Mesendoderm (in vitro differentiated cells): ENCODE measurements around the gene NDRG2.

Source experiments
- DNase-seq: peaks from one replicate; pipeline ENCODE4 v3.0.0; 2013
- H2AK5ac ChIP-seq: 2 replicates; pipeline ENCODE4 v1.6.1; 2013; ENCODE audit warnings: low read length, inconsistent platforms
- H2BK120ac ChIP-seq: 2 replicates; pipeline ENCODE4 v1.6.1; 2013; ENCODE audit warnings: low read depth, mild to moderate bottlenecking, low read length, moderate library complexity, mixed read lengths
- H2BK15ac ChIP-seq: replicated peaks from 2 replicates; pipeline ENCODE4 v1.6.1; 2013; ENCODE audit warnings: low read depth, mild to moderate bottlenecking, moderate library complexity
- H2BK5ac ChIP-seq: 2 replicates; pipeline ENCODE4 v1.6.1; 2013; ENCODE audit warnings: low read length, inconsistent platforms
- H3K18ac ChIP-seq: 2 replicates; pipeline ENCODE4 v1.6.1; 2013; ENCODE audit warnings: mild to moderate bottlenecking, low read length, mixed read lengths
- H3K23ac ChIP-seq: one replicate; pipeline ENCODE4 v1.6.1; 2013; ENCODE audit warnings: low read length
- H3K27ac ChIP-seq: 2 replicates; pipeline ENCODE4 v1.5.1; 2013; ENCODE audit warnings: low read depth, mild to moderate bottlenecking, inconsistent platforms, low read length, moderate library complexity
- H3K27me3 ChIP-seq: 2 replicates; pipeline ENCODE4 v1.6.1; 2013; ENCODE audit warnings: low read length, control low read depth, mild to moderate bottlenecking, inconsistent platforms; ENCODE audit not compliant: insufficient read depth, poor library complexity
- H3K36me3 ChIP-seq: 2 replicates; pipeline ENCODE4 v1.6.1; 2013; ENCODE audit warnings: low read length, inconsistent platforms; ENCODE audit not compliant: control insufficient read depth, insufficient read depth
- H3K4ac ChIP-seq: one replicate; pipeline ENCODE4 v1.6.1; 2013; ENCODE audit warnings: low read depth, mild to moderate bottlenecking, low read length, moderate library complexity
- H3K4me1 ChIP-seq: 2 replicates; pipeline ENCODE4 v1.6.1; 2013; ENCODE audit warnings: low read depth, low read length, inconsistent platforms; ENCODE audit not compliant: control insufficient read depth
- H3K4me2 ChIP-seq: 2 replicates; pipeline ENCODE4 v1.6.1; 2013; ENCODE audit warnings: low read length
- H3K4me3 ChIP-seq: 2 replicates; pipeline ENCODE4 v1.5.1; 2013; ENCODE audit warnings: mild to moderate bottlenecking, low read length
- H3K56ac ChIP-seq: one replicate; pipeline ENCODE4 v1.6.1; 2013; ENCODE audit warnings: low read length
- H3K79me1 ChIP-seq: 2 replicates; pipeline ENCODE4 v1.6.1; 2013; ENCODE audit warnings: low read length, inconsistent platforms
- H3K79me2 ChIP-seq: 2 replicates; pipeline ENCODE4 v1.6.1; 2013; ENCODE audit warnings: mild to moderate bottlenecking, low read length; ENCODE audit not compliant: control insufficient read depth, insufficient read depth
- H3K9ac ChIP-seq: 2 replicates; pipeline ENCODE4 v1.6.1; 2013; ENCODE audit warnings: low read length, inconsistent platforms
- H4K5ac ChIP-seq: one replicate; pipeline ENCODE4 v1.6.1; 2013; ENCODE audit warnings: low read length
- H4K8ac ChIP-seq: one replicate; pipeline ENCODE4 v1.6.1; 2013; ENCODE audit warnings: low read depth, mild to moderate bottlenecking, control low read depth, low read length, moderate library complexity
- WGBS: extraction: QIAGEN DNeasy Blood & Tissue Kit; methylation state at CpG from one replicate; pipeline ENCODE4 v1.1.7; 2013; ENCODE audit warnings: low lambda C conversion rate, missing lambda C conversion rate; ENCODE audit not compliant: insufficient coverage; ENCODE audit errors: extremely low coverage; 5-methylcytosine and 5-hydroxymethylcytosine counted together

NDRG2 gene

DNA sequence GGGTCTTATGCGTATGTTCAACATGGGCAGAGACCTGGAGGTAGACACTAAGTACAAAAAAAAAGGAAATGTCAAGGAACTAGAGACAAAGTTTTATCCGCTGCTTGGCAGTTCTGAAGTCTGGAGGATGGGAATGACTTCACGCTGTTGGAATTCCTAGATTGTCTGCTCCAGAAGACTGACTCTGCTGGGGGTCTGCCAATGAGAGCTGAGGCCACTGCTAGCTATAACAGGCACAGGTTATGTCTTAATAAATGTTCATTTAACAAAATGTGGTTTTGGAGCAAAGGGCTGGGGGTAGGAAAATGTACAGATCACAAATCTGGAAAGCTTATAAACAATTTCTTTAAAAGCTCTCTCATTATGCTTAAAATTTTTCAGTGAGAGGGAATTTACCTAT, 38.6 kb upstream of the NDRG2 start:
- H4K8ac ChIP-seq, result no peak overlapping the region
- H3K79me1 ChIP-seq, result no peaks in the 10 kb centered on the region
- no peak overlapping the region for H3K4me3 ChIP-seq
- no peak overlapping the region for H3K4ac ChIP-seq
- H2AK5ac ChIP-seq, result no peak overlapping the region
- peak; percentile 74 for DNase-seq
- no peaks in the 10 kb centered on the region for H3K36me3 ChIP-seq
- no peak overlapping the region for H3K56ac ChIP-seq
- H3K27me3 ChIP-seq, result no peaks in the 10 kb centered on the region
- H3K79me2 ChIP-seq, result no peaks in the 10 kb centered on the region
- no peak overlapping the region for H2BK120ac ChIP-seq
- H3K4me2 ChIP-seq, result no peak overlapping the region
- no peak overlapping the region for H3K23ac ChIP-seq
- WGBS, result no CpG with 5 or more reads among the region's 3 CpGs
- H2BK15ac ChIP-seq, result no peak overlapping the region
- H3K9ac ChIP-seq, result no peak overlapping the region
- no peak overlapping the region for H3K18ac ChIP-seq
- no peak overlapping the region for H3K27ac ChIP-seq
- H2BK5ac ChIP-seq, result no peak overlapping the region
- H3K4me1 ChIP-seq, result peaks cover 3% of the 10 kb centered on the region
- H4K5ac ChIP-seq, result no peak overlapping the region

DNA sequence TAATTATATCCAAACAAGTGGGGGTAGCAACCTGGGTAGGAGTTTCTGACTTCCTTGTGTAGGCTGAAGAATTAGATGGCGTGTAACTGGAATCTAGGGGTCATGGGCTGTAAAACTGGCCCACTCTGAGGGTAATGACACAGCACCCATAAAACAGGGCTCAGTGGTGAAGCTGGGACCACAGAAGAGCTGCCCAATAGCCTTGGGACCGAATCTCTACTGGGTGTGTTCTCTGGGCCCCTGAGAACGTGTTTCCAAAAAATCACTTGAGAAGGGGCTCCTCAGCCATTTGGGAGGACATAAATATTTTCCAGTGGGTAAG, 36.4 kb upstream of the NDRG2 start:
- no peaks in the 10 kb centered on the region for H3K79me2 ChIP-seq
- H3K4ac ChIP-seq, result no peak overlapping the region
- no peak overlapping the region for H3K4me3 ChIP-seq
- no peak overlapping the region for H3K18ac ChIP-seq
- H2AK5ac ChIP-seq, result no peak overlapping the region
- no peak overlapping the region for H3K4me2 ChIP-seq
- H3K27me3 ChIP-seq, result no peaks in the 10 kb centered on the region
- no peak for DNase-seq
- H3K9ac ChIP-seq, result no peak overlapping the region
- H3K36me3 ChIP-seq, result no peaks in the 10 kb centered on the region
- no peak overlapping the region for H4K5ac ChIP-seq
- WGBS, result no CpG with 5 or more reads among the region's 3 CpGs
- H3K79me1 ChIP-seq, result no peaks in the 10 kb centered on the region
- no peak overlapping the region for H2BK120ac ChIP-seq
- no peak overlapping the region for H3K27ac ChIP-seq
- peaks cover 2% of the 10 kb centered on the region for H3K4me1 ChIP-seq
- H2BK15ac ChIP-seq, result no peak overlapping the region
- H3K23ac ChIP-seq, result no peak overlapping the region
- H3K56ac ChIP-seq, result no peak overlapping the region
- H4K8ac ChIP-seq, result no peak overlapping the region
- H2BK5ac ChIP-seq, result no peak overlapping the region

DNA sequence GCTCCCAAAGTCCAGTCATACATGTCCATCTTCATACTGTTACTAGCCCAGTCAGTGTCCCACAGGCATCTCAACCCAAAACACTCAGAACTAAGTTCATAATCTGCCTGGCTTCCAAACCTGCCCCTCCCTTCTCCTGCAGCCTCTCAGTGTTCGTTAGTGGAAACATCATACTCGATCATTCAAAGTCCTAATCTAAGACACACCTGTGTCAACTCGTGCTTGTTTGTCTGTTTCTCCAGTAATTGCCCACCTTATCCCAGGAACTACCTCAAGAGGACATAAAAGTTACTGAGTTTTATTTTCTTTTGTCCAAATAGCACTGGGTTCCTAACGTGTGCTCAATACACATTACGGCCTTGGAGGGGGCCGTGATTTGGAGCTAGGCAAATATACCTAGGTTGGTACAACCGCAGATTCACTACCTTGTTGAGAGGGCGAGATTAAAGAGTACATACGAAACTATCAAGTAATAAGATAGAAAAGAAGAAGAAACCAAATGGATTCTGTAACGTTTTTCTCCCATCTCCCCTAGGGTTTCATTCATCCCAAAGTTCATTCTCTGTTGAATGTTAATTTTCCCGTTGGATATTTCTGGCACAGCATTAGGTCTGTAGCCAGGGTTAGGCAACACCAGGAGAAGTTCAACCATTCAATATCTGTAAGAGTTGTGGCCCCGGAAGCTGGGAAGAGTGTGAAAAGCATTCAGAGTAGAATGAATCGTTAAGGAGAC, 35.9 kb upstream of the NDRG2 start:
- Histone ChIP-seq H2AK5ac (no peak overlapping the region), H3K23ac (no peak overlapping the region), H3K36me3 (no peaks in the 10 kb centered on the region), H3K18ac (no peak overlapping the region), H3K4ac (no peak overlapping the region), H3K27me3 (no peaks in the 10 kb centered on the region), H2BK5ac (no peak overlapping the region), H3K79me1 (no peaks in the 10 kb centered on the region), H3K9ac (no peak overlapping the region), H3K27ac (no peak overlapping the region), H3K4me3 (no peak overlapping the region), H4K8ac (no peak overlapping the region), H2BK120ac (no peak overlapping the region), H3K56ac (no peak overlapping the region), H3K4me1 (peaks cover 2% of the 10 kb centered on the region), H4K5ac (no peak overlapping the region), H3K79me2 (no peaks in the 10 kb centered on the region), H3K4me2 (no peak overlapping the region), H2BK15ac (no peak overlapping the region)
- DNase-seq, result no peak
- no CpG with 5 or more reads among the region's 13 CpGs for WGBS

GRCh38 chr14:21059842-21060613, 35.2 kb upstream of the NDRG2 start:
- Histone ChIP-seq H3K9ac (no peak overlapping the region), H3K4me2 (no peak overlapping the region), H2BK5ac (no peak overlapping the region), H3K27ac (no peak overlapping the region), H4K5ac (no peak overlapping the region), H2BK15ac (no peak overlapping the region), H2AK5ac (no peak overlapping the region), H4K8ac (no peak overlapping the region), H3K4me1 (peaks cover 2% of the 10 kb centered on the region), H3K79me2 (no peaks in the 10 kb centered on the region), H2BK120ac (no peak overlapping the region), H3K27me3 (no peaks in the 10 kb centered on the region), H3K23ac (no peak overlapping the region), H3K79me1 (no peaks in the 10 kb centered on the region), H3K36me3 (no peaks in the 10 kb centered on the region), H3K4ac (no peak overlapping the region), H3K18ac (no peak overlapping the region), H3K56ac (no peak overlapping the region), H3K4me3 (no peak overlapping the region)
- no CpG with 5 or more reads among the region's 8 CpGs for WGBS
- DNase-seq, result no peak

DNA sequence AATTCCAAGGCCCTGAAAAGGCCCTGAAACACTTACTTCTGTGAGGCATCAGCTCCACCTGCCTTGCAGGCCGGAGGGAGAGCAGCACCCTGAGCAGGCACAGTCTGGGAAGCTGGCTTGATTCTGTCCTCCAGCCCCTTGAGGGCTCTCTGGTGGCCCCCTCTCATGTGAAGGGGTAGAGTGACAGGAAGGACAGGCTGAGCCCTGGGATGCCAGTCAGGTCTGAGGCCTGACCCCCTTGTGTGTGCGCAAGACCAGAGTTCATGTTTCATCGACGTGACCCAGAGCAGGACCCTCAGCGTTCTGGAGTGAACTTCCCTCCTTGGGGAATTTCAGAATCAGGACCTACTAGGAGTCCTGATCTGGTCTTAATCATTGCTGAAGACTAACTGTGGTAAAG, 34.0 kb upstream of the NDRG2 start:
- Histone ChIP-seq H3K56ac (no peak overlapping the region), H3K36me3 (no peaks in the 10 kb centered on the region), H3K27me3 (no peaks in the 10 kb centered on the region), H2BK15ac (no peak overlapping the region), H3K4me1 (peaks cover 2% of the 10 kb centered on the region), H2BK120ac (no peak overlapping the region), H2BK5ac (no peak overlapping the region), H2AK5ac (no peak overlapping the region), H3K4me2 (no peak overlapping the region), H3K4me3 (no peak overlapping the region), H3K4ac (no peak overlapping the region), H3K27ac (no peak overlapping the region), H3K18ac (no peak overlapping the region), H4K8ac (no peak overlapping the region), H4K5ac (no peak overlapping the region), H3K79me2 (no peaks in the 10 kb centered on the region), H3K79me1 (no peaks in the 10 kb centered on the region), H3K23ac (no peak overlapping the region), H3K9ac (no peak overlapping the region)
- no CpG with 5 or more reads among the region's 5 CpGs for WGBS
- DNase-seq, result no peak
